Measurements from ENCODE around the gene BPI.
"Not testable (repeated sequence)": the region's sequence is repeated elsewhere in the genome, so short reads cannot be mapped to it uniquely, and the experiment has no call there.

BPI gene

DNA sequence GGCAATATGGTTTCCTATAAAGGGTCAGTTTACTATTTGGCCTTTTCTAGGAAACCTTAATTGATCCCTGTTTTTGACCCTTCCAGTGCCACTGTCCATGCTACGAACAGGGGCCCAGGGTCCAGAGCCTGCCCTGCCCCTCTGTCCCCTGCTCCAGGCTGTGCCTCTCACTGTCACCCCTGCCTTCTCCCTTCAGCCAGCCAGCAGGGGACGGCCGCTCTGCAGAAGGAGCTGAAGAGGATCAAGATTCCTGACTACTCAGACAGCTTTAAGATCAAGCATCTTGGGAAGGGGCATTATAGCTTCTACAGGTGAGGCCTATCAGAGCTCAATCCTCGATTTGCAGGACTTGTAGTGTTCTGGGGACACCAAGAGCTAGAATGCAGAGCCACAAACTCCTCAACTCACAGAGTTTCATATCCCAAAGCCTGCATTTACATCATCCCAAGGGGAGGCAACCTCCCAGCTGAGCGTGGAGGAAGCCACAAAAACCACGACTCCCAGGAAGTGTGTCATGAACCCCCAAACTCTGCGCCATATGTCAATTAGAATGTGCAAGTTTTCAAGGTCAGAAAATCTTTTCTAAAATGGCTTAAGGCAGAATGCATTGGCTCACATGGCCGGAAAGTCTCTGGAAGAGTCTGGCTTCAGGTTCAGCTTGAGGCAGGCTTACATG lies 3.6 kb downstream of the BPI start:
- TF ChIP-seq, protein P1, sequence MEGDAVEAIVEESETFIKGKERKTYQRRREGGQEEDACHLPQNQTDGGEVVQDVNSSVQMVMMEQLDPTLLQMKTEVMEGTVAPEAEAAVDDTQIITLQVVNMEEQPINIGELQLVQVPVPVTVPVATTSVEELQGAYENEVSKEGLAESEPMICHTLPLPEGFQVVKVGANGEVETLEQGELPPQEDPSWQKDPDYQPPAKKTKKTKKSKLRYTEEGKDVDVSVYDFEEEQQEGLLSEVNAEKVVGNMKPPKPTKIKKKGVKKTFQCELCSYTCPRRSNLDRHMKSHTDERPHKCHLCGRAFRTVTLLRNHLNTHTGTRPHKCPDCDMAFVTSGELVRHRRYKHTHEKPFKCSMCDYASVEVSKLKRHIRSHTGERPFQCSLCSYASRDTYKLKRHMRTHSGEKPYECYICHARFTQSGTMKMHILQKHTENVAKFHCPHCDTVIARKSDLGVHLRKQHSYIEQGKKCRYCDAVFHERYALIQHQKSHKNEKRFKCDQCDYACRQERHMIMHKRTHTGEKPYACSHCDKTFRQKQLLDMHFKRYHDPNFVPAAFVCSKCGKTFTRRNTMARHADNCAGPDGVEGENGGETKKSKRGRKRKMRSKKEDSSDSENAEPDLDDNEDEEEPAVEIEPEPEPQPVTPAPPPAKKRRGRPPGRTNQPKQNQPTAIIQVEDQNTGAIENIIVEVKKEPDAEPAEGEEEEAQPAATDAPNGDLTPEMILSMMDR (IDR thresholded peaks at IDR 0.05; ENCODE audit: control insufficient read depth, insufficient read depth, low read depth, low read length, missing control alignments): no peak
- H3K4me3 ChIP-seq (ENCODE audit: control insufficient read depth, low read depth, low read length): no peak overlapping the region
- peak; percentile 48 for DNase-seq (ENCODE audit: low read depth)

DNA sequence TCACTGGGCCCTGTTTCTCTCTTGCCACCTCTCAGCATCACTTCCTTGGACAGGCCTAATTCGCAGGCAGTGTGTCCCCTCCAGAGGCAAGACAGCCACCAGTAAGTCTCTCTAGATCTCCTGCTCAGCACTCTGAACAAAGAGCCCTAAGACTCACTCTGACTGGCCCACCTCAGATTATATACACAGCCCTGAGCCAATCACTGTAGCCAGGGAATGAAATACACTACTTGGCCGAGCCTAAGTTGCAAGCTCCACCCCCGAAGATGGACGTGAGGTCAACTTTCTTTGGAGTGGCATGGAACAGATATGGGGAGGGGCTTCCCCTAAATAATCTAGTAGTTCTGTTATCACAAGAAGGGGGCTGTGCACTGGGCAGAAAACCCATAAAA lies 4.1 kb downstream of the BPI start:
- no peak overlapping the region for H3K4me3 ChIP-seq (ENCODE audit: control insufficient read depth, low read depth, low read length)
- no peak for DNase-seq (ENCODE audit: low read depth)
- TF ChIP-seq, protein P1 (IDR thresholded peaks at IDR 0.05; ENCODE audit: control insufficient read depth, insufficient read depth, low read depth, low read length, missing control alignments): no peak

DNA sequence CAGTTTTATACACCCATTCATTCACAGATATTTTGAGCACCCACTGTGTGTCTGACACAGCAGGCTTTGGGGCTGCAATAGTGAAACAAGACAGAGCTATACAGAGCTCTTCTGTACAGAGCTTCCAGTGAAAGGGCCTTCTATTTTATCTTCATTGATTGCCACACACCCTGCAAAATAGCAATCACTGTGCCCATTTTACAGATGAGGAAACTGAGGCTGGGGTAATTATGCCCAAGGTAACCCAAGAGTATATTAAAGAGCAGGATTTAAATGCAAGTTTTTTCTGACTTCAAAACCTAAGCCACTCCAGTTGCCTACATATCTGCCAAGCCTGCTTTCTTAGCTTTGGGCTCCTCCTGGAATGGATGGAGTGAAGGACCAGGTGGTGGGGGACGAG lies 4.5 kb downstream of the BPI start:
- H3K4me3 ChIP-seq (ENCODE audit: control insufficient read depth, low read depth, low read length): no peak overlapping the region
- TF ChIP-seq, protein P1 (IDR thresholded peaks at IDR 0.05; ENCODE audit: control insufficient read depth, insufficient read depth, low read depth, low read length, missing control alignments): no peak
- DNase-seq (ENCODE audit: low read depth): no peak

DNA sequence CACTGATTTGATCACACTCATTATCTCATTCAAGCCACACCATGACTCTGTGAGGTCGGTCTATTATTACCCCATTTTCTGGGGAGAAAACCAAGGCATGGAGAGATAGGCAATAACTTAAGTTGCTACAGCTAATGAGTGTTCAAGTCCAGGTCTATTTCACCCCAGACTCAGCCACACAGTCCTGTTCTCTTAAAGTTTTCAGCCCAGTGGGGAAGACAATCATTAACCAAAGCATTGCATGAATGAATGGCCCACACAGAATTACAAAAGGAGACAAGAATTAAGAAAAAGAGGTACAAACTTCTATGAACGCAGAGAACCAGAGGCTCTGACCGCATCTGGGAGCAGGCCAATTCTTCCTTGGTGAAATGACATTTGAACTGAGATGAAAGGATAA lies 7.1 kb downstream of the BPI start:
- no peak for DNase-seq (ENCODE audit: low read depth)
- no peak overlapping the region for H3K4me3 ChIP-seq (ENCODE audit: control insufficient read depth, low read depth, low read length)
- TF ChIP-seq, protein P1 (IDR thresholded peaks at IDR 0.05; ENCODE audit: control insufficient read depth, insufficient read depth, low read depth, low read length, missing control alignments): no peak

DNA sequence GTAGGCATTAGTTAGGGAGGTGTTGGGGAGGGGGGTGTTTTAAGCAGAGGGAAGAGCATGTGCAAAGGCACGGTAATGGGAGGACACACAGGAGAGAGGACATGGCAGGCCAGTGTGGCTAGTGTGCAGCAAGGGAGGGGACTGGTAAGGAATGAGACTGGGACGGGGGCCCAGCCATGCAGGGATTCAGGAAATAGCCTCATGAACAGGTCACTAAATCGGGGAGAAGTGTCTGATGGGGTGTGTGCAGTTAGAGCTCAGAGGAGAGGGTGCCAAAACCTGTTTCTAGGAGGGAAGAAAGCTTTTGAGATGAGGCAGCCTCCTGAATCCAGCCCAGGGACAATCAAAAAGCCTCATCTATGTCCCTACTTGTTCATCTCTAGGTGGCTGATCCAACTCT lies 7.5 kb downstream of the BPI start:
- TF ChIP-seq, protein P1 (IDR thresholded peaks at IDR 0.05; ENCODE audit: control insufficient read depth, insufficient read depth, low read depth, low read length, missing control alignments): no peak
- DNase-seq (ENCODE audit: low read depth): no peak
- H3K4me3 ChIP-seq (ENCODE audit: control insufficient read depth, low read depth, low read length): no peak overlapping the region

DNA sequence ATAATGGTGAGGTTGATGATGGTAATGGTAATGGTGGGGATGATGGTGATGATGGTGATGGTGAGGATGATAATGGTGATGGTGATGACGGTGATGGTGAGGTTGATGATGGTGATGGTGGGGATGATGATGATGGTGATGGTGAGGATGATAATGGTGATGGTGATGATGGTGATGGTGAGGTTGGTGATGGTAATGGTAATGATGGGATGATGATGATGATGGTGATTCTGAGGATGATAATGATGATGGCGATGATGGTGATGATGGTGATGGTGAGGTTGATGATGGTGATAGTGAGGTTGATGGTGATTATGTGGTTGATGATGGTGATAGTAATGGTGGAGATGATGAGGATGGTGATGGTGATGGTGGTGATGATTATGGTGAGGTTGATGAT lies 9.7 kb downstream of the BPI start:
- TF ChIP-seq, protein P1 (IDR thresholded peaks at IDR 0.05; ENCODE audit: control insufficient read depth, insufficient read depth, low read depth, low read length, missing control alignments): no peak
- no peak for DNase-seq (ENCODE audit: low read depth)

DNA sequence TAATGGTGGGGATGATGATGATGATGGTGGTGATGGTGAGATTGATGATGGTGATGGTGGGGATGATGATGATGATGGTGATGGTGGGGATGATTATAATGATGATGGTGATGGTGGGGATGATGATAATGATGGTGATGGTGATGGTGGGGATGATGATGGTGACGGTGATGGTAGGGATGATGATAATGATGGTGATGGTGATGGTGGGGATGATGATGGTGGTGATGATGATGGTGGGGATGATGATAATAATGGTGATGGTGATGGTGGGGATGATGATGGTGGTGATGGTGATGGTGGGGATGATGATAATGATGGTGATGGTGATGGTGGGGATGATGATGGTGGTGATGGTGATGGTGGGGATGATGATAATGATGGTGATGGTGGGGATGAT lies 10.4 kb downstream of the BPI start:
- H3K4me3 ChIP-seq (ENCODE audit: control insufficient read depth, low read depth, low read length); DNase-seq (ENCODE audit: low read depth): not testable (repeated sequence)

More for the DNA sequence above, 9.7 kb downstream of the BPI start:
- H3K4me3 ChIP-seq (ENCODE audit: control insufficient read depth, low read depth, low read length): no peak overlapping the region
